ENCODE data around the gene TBK1.
A peak's percentile ranks its signal among the peaks of the same experiment; 100 is the strongest.
"Not testable (repeated sequence)": the region's sequence is repeated elsewhere in the genome, so short reads cannot be mapped to it uniquely, and the experiment has no call there.

The TBK1 gene

GRCh38 chr12:64497903-64498302, 46.0 kb downstream of the TBK1 start:
- no peaks in the 10 kb centered on the region for H3K27me3 ChIP-seq (ENCODE audit: insufficient read depth, low read length)
- H3K4me1 ChIP-seq (ENCODE audit: insufficient read depth, low read length) = no peaks in the 10 kb centered on the region
- no peak overlapping the region for H3K4me3 ChIP-seq (ENCODE audit: low read length)
- peaks cover 81% of the 10 kb centered on the region for H3K36me3 ChIP-seq (ENCODE audit: insufficient read depth, low read length)
- H3K9ac ChIP-seq (ENCODE audit: low read depth, low read length) = no peak overlapping the region
- H3K9me3 ChIP-seq (ENCODE audit: insufficient read depth, low read depth, low read length) = no peaks in the 10 kb centered on the region
- WGBS = no CpG with 5 or more reads among the region's 1 CpG
- H3K27ac ChIP-seq (ENCODE audit: low read depth, low read length) = no peak overlapping the region

- H3K27me3 ChIP-seq (ENCODE audit: insufficient read depth, low read length) = no peaks in the 10 kb centered on the region
- H3K4me1 ChIP-seq (ENCODE audit: insufficient read depth, low read length) = no peaks in the 10 kb centered on the region
- no peak overlapping the region for H3K4me3 ChIP-seq (ENCODE audit: low read length)
- 98% methylated on average over 3 of the region's 3 CpGs for WGBS
- H3K36me3 ChIP-seq (ENCODE audit: insufficient read depth, low read length) = peaks cover 57% of the 10 kb centered on the region
- H3K27ac ChIP-seq (ENCODE audit: low read depth, low read length) = no peak overlapping the region
- no peak overlapping the region for H3K9ac ChIP-seq (ENCODE audit: low read depth, low read length)
- no peaks in the 10 kb centered on the region for H3K9me3 ChIP-seq (ENCODE audit: insufficient read depth, low read depth, low read length)
Observed at GRCh38 chr12:64500394-64500793, 48.5 kb downstream of the TBK1 start.

- Histone ChIP-seq H3K4me3 (ENCODE audit: low read length) (no peak overlapping the region), H3K36me3 (ENCODE audit: insufficient read depth, low read length) (peaks cover 46% of the 10 kb centered on the region), H3K27ac (ENCODE audit: low read depth, low read length) (no peak overlapping the region), H3K4me1 (ENCODE audit: insufficient read depth, low read length) (no peaks in the 10 kb centered on the region), H3K9me3 (ENCODE audit: insufficient read depth, low read depth, low read length) (no peaks in the 10 kb centered on the region), H3K27me3 (ENCODE audit: insufficient read depth, low read length) (no peaks in the 10 kb centered on the region), H3K9ac (ENCODE audit: low read depth, low read length) (no peak overlapping the region)
- WGBS = 98% methylated on average over 6 of the region's 7 CpGs
Observed at GRCh38 chr12:64501486-64501885, 49.6 kb downstream of the TBK1 start.

GRCh38 chr12:64506955-64507354, 55.0 kb downstream of the TBK1 start:
- H3K27me3 ChIP-seq (ENCODE audit: insufficient read depth, low read length) = no peaks in the 10 kb centered on the region
- no peak overlapping the region for H3K27ac ChIP-seq (ENCODE audit: low read depth, low read length)
- H3K9ac ChIP-seq (ENCODE audit: low read depth, low read length) = no peak overlapping the region
- no peaks in the 10 kb centered on the region for H3K9me3 ChIP-seq (ENCODE audit: insufficient read depth, low read depth, low read length)
- 94% methylated on average over 4 of the region's 4 CpGs for WGBS
- no peaks in the 10 kb centered on the region for H3K36me3 ChIP-seq (ENCODE audit: insufficient read depth, low read length)
- no peaks in the 10 kb centered on the region for H3K4me1 ChIP-seq (ENCODE audit: insufficient read depth, low read length)
- no peak overlapping the region for H3K4me3 ChIP-seq (ENCODE audit: low read length)

- H3K9me3 ChIP-seq (ENCODE audit: insufficient read depth, low read depth, low read length) = no peaks in the 10 kb centered on the region
- no peaks in the 10 kb centered on the region for H3K27me3 ChIP-seq (ENCODE audit: insufficient read depth, low read length)
- H3K4me3 ChIP-seq (ENCODE audit: low read length) = no peak overlapping the region
- H3K27ac ChIP-seq (ENCODE audit: low read depth, low read length) = no peak overlapping the region
- H3K36me3 ChIP-seq (ENCODE audit: insufficient read depth, low read length) = no peaks in the 10 kb centered on the region
- H3K9ac ChIP-seq (ENCODE audit: low read depth, low read length) = no peak overlapping the region
- H3K4me1 ChIP-seq (ENCODE audit: insufficient read depth, low read length) = no peaks in the 10 kb centered on the region
- WGBS = no CpG with 5 or more reads among the region's 1 CpG
Observed at GRCh38 chr12:64510667-64511066, 58.7 kb downstream of the TBK1 start.

GRCh38 chr12:64518396-64518795, 66.5 kb downstream of the TBK1 start:
- peaks cover 17% of the 10 kb centered on the region for H3K4me1 ChIP-seq (ENCODE audit: insufficient read depth, low read length)
- no peak overlapping the region for H3K9ac ChIP-seq (ENCODE audit: low read depth, low read length)
- H3K9me3 ChIP-seq (ENCODE audit: insufficient read depth, low read depth, low read length) = no peaks in the 10 kb centered on the region
- no peak overlapping the region for H3K27ac ChIP-seq (ENCODE audit: low read depth, low read length)
- no peak overlapping the region for H3K4me3 ChIP-seq (ENCODE audit: low read length)
- no peaks in the 10 kb centered on the region for H3K27me3 ChIP-seq (ENCODE audit: insufficient read depth, low read length)
- WGBS = 87% methylated on average over 5 of the region's 5 CpGs
- no peaks in the 10 kb centered on the region for H3K36me3 ChIP-seq (ENCODE audit: insufficient read depth, low read length)

- no peak overlapping the region for H3K9ac ChIP-seq (ENCODE audit: low read depth, low read length)
- no peaks in the 10 kb centered on the region for H3K36me3 ChIP-seq (ENCODE audit: insufficient read depth, low read length)
- H3K9me3 ChIP-seq (ENCODE audit: insufficient read depth, low read depth, low read length) = no peaks in the 10 kb centered on the region
- peak overlapping the region; percentile 47; the same call in 1 of the 2 replicates for H3K27ac ChIP-seq (ENCODE audit: low read depth, low read length)
- H3K27me3 ChIP-seq (ENCODE audit: insufficient read depth, low read length) = no peaks in the 10 kb centered on the region
- no peak overlapping the region for H3K4me3 ChIP-seq (ENCODE audit: low read length)
- H3K4me1 ChIP-seq (ENCODE audit: insufficient read depth, low read length) = peaks cover 17% of the 10 kb centered on the region
- 92% methylated on average over 3 of the region's 3 CpGs for WGBS
Observed at GRCh38 chr12:64521833-64522232, 69.9 kb downstream of the TBK1 start.

GRCh38 chr12:64522316-64522715, 70.4 kb downstream of the TBK1 start:
- Histone ChIP-seq H3K4me1 (ENCODE audit: insufficient read depth, low read length) (peaks cover 17% of the 10 kb centered on the region), H3K27ac (ENCODE audit: low read depth, low read length) (peak overlapping the region; percentile 68), H3K9me3 (ENCODE audit: insufficient read depth, low read depth, low read length) (no peaks in the 10 kb centered on the region), H3K27me3 (ENCODE audit: insufficient read depth, low read length) (no peaks in the 10 kb centered on the region), H3K36me3 (ENCODE audit: insufficient read depth, low read length) (no peaks in the 10 kb centered on the region), H3K4me3 (ENCODE audit: low read length) (no peak overlapping the region), H3K9ac (ENCODE audit: low read depth, low read length) (peak overlapping the region; percentile 42; the same call in 1 of the 2 replicates)
- WGBS = 35% methylated on average over 5 of the region's 5 CpGs

GRCh38 chr12:64522807-64523206, 70.9 kb downstream of the TBK1 start:
- H3K27me3 ChIP-seq (ENCODE audit: insufficient read depth, low read length) = no peaks in the 10 kb centered on the region
- peak overlapping the region; percentile 42; the same call in 1 of the 2 replicates for H3K9ac ChIP-seq (ENCODE audit: low read depth, low read length)
- H3K4me1 ChIP-seq (ENCODE audit: insufficient read depth, low read length) = peaks cover 17% of the 10 kb centered on the region
- no peaks in the 10 kb centered on the region for H3K9me3 ChIP-seq (ENCODE audit: insufficient read depth, low read depth, low read length)
- peak overlapping the region; percentile 68 for H3K27ac ChIP-seq (ENCODE audit: low read depth, low read length)
- WGBS = 87% methylated on average over 3 of the region's 4 CpGs
- no peaks in the 10 kb centered on the region for H3K36me3 ChIP-seq (ENCODE audit: insufficient read depth, low read length)
- H3K4me3 ChIP-seq (ENCODE audit: low read length) = no peak overlapping the region

GRCh38 chr12:64523565-64524444, 71.9 kb downstream of the TBK1 start:
- 96% methylated on average over 10 of the region's 11 CpGs for WGBS
- H3K27me3 ChIP-seq (ENCODE audit: insufficient read depth, low read length); H3K36me3 ChIP-seq (ENCODE audit: insufficient read depth, low read length); H3K9ac ChIP-seq (ENCODE audit: low read depth, low read length); H3K9me3 ChIP-seq (ENCODE audit: insufficient read depth, low read depth, low read length); H3K4me3 ChIP-seq (ENCODE audit: low read length); H3K27ac ChIP-seq (ENCODE audit: low read depth, low read length): not testable (repeated sequence)
- H3K4me1 ChIP-seq (ENCODE audit: insufficient read depth, low read length) = peaks cover 13% of the 10 kb centered on the region

GRCh38 chr12:64525461-64526160, 73.7 kb downstream of the TBK1 start:
- no peak overlapping the region for H3K4me3 ChIP-seq (ENCODE audit: low read length)
- no peaks in the 10 kb centered on the region for H3K36me3 ChIP-seq (ENCODE audit: insufficient read depth, low read length)

More at GRCh38 chr12:64525461-64526160, 73.7 kb downstream of the TBK1 start:
- Histone ChIP-seq H3K9ac (ENCODE audit: low read depth, low read length) (no peak overlapping the region), H3K27me3 (ENCODE audit: insufficient read depth, low read length) (no peaks in the 10 kb centered on the region), H3K27ac (ENCODE audit: low read depth, low read length) (no peak overlapping the region), H3K4me1 (ENCODE audit: insufficient read depth, low read length) (peaks cover 13% of the 10 kb centered on the region), H3K9me3 (ENCODE audit: insufficient read depth, low read depth, low read length) (no peaks in the 10 kb centered on the region)
- 83% methylated on average over 10 of the region's 11 CpGs for WGBS
